ENCODE measurements around the gene RBM20.
"Not testable (repeated sequence)": the region's sequence is repeated elsewhere in the genome, so short reads cannot be mapped to it uniquely, and the experiment has no call there.

RBM20 gene

GRCh38 chr10:110647136-110647430, 2.9 kb downstream of the RBM20 start:
- in situ Hi-C loops (cut with HindIII; ENCODE audit: low sequenced_read_pairs): no loop called here

GRCh38 chr10:110648692-110649346, 4.7 kb downstream of the RBM20 start:
- in situ Hi-C loops (cut with HindIII; ENCODE audit: low sequenced_read_pairs): no loop called here

- in situ Hi-C loops (cut with HindIII; ENCODE audit: low sequenced_read_pairs): no loop called here
Measured at GRCh38 chr10:110649347-110650264, 5.5 kb downstream of the RBM20 start.

DNA sequence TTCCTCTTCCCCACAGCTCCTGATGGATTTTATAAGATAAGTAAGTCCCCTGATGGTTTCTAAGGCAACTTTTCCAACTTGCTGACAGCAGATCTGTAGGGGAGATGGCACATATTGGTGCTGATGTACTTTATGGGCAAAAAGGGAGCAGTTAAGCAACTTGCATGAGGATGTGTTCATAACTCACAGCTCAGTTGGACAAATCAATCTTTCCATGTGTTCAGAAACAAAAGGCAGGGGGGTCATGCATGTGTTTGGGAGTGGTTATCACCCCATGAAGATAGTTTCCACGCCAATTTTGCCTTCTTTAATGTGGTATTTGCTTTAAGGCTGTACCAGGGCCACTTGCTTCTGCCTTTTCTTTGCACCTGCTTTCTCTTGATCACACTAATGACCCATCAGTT, 6.1 kb downstream of the RBM20 start:
- in situ Hi-C loops (cut with HindIII; ENCODE audit: low sequenced_read_pairs): no loop called here

DNA sequence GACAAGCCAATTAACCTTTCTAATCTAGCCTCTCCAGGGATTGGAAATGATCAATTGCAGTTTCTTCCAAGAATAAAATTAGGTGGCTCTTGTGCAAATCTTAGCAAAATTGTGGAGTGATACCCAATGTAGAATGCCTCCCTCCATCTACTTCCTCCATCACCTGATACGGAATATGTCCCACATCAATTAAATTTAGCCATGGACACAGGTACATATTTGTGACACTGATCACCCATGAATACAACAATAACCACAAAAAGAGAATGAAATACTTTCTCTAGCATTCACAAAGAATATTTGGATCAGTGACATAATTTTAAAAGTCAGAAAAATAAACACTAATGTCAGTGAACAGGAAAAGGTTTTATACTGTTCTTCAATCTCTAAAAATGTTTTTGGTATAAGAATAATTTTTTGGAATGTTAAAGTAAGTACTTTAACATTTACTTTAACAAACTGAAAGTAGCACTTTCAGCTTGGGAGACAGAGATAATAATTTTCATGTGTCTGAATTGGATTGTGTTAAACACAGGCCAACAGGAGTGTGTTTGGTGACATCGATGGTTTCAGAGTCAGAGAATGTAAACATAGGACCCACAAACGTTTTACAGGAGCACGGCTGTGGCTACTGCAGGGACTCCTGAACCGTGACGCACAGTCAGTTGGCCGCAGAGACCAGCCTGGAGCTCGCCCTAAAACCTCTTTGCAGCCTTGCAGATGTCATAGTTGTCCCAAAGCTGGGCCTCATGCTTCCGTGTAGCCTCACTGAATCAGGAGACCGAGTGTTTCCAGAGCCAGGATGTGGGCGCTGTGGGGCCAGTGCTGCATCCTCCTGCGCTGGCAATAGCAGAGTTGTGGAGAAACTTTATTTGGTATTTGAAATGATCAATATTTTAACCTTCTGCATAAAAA, 7.2 kb downstream of the RBM20 start:
- in situ Hi-C loops (cut with HindIII; ENCODE audit: low sequenced_read_pairs): no loop called here

GRCh38 chr10:110652475-110653118, 8.5 kb downstream of the RBM20 start:
- in situ Hi-C loops (cut with HindIII; ENCODE audit: low sequenced_read_pairs): no loop called here

DNA sequence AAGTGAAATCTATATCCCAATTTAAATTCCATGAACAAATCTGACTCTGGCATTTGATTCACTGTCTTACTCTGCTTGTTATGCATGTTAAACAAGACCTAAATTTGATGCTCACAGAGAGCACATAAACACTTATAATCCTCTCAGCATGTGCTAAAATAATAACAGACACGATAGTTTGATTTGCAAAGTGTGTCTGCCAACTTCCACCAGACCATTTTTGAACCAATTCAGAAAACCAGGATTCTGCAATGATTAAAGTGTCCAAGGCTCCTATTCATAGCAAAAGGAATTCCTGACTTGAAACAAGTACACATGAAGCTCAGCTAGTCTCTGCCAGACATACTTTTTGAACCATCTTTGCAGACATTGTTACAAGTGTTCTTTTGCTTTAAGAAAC, 11.2 kb downstream of the RBM20 start:
- in situ Hi-C loops (cut with HindIII; ENCODE audit: low sequenced_read_pairs): no loop called here

GRCh38 chr10:110656612-110657011, 12.5 kb downstream of the RBM20 start:
- in situ Hi-C loops (cut with HindIII; ENCODE audit: low sequenced_read_pairs): no loop called here

GRCh38 chr10:110657973-110658691, 14.0 kb downstream of the RBM20 start:
- in situ Hi-C loops (cut with HindIII; ENCODE audit: low sequenced_read_pairs): no loop called here

- in situ Hi-C loops (cut with HindIII; ENCODE audit: low sequenced_read_pairs): no loop called here
Measured at GRCh38 chr10:110659558-110659957, 15.4 kb downstream of the RBM20 start.

GRCh38 chr10:110660289-110660688, 16.2 kb downstream of the RBM20 start:
- in situ Hi-C loops (cut with HindIII; ENCODE audit: low sequenced_read_pairs): not testable (repeated sequence)

DNA sequence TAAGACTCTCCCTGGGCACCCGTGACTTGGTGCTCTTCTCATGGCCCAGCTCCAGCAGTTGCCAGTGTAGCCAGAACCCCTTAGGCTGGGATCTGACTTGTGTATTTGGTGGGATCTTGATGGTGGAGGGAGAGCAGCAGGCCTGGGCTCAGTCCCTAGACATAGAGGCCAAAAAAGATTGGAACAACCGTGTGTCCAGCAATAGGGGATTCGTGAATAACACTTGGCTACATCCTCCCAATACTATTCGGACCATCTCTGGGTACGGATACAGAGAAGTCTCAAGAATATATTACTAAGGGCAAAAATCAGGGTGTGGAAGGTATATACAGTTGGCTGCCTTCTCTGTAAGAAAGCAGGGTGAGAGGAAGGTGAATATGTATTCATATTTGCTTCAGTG, 17.2 kb downstream of the RBM20 start:
- in situ Hi-C loops (cut with HindIII; ENCODE audit: low sequenced_read_pairs): no loop called here

DNA sequence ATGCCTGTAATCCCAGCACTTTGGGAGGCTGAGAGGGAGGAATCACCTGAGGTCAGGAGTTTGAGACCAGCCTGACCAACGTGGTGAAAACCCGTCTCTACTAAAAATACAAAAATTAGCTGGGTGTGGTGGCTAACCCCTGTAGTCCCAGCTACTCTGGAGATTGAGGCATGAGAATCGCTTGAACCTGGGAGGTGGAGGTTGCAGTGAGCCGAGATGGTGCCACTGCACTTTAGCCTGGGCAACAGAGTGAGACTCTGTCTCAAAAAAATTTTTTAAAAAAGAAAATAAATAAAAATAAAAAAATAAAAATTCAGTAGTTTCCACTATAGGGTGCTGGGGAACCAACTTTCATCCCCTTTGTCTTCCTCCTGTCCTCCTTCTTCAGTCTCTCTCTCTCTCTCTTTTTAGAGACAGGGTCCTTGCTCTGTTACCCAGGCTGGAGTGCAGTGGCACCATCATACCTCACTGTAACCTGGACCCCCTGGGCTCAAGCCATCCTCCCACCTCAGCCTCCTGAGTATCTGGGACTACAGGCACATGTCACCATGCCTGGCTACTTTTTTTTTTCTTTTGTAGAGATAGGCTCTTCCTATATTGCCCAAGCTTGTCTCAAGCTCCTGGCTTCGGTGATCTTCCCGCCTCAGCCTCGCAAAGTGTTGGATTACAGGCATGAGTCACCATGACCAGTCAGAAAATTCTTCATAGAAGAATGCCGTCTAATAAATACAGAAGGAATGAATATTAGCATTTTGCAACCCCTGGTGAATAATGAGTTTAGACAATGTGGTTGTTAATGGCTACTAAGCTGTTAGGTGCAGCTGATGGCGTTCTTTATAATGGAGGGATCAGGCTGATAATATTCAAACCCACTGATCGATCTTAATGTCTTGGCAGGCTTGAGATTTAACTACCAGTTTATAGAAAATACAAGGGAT, 20.6 kb downstream of the RBM20 start:
- in situ Hi-C loops (cut with HindIII; ENCODE audit: low sequenced_read_pairs): no loop called here

DNA sequence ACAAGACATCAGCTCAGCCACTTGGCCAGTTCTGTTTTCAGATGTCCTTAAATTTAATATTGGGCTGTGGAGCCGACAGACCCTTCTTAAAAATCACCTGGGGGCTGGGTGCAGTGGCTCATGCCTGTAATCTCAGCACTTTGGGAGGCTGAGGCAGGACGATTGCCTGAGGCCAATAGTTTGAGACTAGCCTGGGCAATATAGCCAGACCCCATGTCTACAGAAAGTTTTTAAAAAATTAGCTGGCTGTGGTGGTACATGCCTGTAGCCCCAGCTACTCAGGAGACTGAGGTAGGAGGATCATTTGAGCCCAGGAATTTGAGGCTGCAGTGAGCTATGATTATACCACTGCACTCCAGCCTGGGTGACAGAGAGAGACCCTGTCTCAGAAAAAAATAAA, 22.1 kb downstream of the RBM20 start:
- in situ Hi-C loops (cut with HindIII; ENCODE audit: low sequenced_read_pairs): not testable (repeated sequence)

DNA sequence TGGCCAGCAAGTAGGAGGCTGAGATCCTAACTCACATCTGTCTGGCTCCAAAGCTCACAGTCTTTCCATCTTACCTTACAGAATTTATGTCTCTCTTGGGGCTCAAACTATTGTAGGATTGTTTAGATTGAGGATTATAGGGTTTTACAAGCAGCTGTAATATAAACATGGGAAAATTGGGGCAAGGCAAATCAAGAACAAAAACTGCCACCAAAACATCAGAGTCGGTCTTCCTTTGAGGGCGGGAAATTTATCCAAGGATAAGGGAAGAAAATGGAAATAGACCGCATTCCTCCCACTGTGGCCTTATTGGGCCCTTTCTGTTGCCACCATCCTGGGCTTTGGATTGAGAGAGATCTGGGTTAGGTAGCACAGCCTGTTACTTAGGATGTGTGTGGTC, 22.5 kb downstream of the RBM20 start:
- in situ Hi-C loops (cut with HindIII; ENCODE audit: low sequenced_read_pairs): no loop called here

GRCh38 chr10:110667620-110668343, 23.6 kb downstream of the RBM20 start:
- in situ Hi-C loops (cut with HindIII; ENCODE audit: low sequenced_read_pairs): no loop called here

- in situ Hi-C loops (cut with HindIII; ENCODE audit: low sequenced_read_pairs): no loop called here
Measured at GRCh38 chr10:110668443-110668842, 24.3 kb downstream of the RBM20 start.

- in situ Hi-C loops (cut with HindIII; ENCODE audit: low sequenced_read_pairs): no loop called here
Measured at GRCh38 chr10:110670335-110670734, 26.2 kb downstream of the RBM20 start.

Data from DLD1 (cell line).